K562 treated with DMSO at 1 percent for 12 hours (cell line): ENCODE results near the gene LATS1. TPM values are rescaled to one million over a fixed set of nuclear protein-coding genes. Genes with fewer than 3 reads are reported as not detected.

Experiments used
- total RNA-seq: library from RNA; unstranded; fragments of 300-600 nt; gene quantifications from 2 replicates; pipeline ENCODE4 v1.2.3, GENCODE V29; 2022; ENCODE audit not compliant: insufficient read depth

Gene LATS1
- 3.4 and 20.9 TPM in 2 replicates for total RNA-seq

GRCh38 chr6:149717588-149718458 lies at the start of gene LATS1:
TSS of gene LATS1 (minus strand) at chr6:149718101. CDS start at chr6:149702126, 15,975 bp downstream.

GRCh38 chr6:149749594-149750135 lies 31.8 kb upstream of the LATS1 start, which contains the start of gene PCMT1:
TSS of gene PCMT1 (plus strand) at chr6:149749741. CDS start at chr6:149749902, 161 bp downstream.

GRCh38 chr6:149746147-149746946 lies 28.4 kb upstream of the LATS1 start, which contains the start of gene NUP43:
TSS of gene NUP43 (minus strand) at chr6:149746529. CDS start at chr6:149746495, 34 bp downstream.

GRCh38 chr6:149648148-149649145 lies 69.5 kb downstream of the LATS1 start, which contains the start of gene KATNA1:
TSS of gene KATNA1 (minus strand) at chr6:149648714. CDS start at chr6:149638547, 10,167 bp downstream.

Other genes with a start within 250 kb of the LATS1 start
- gene ZC3H12D, start 233.1 kb downstream of the LATS1 start, total RNA-seq = not detected in 2 replicates
- 10.9 and 19.1 TPM in 2 replicates for gene PPIL4, start 172.1 kb downstream of the LATS1 start, total RNA-seq
- 17.7 and 37.7 TPM in 2 replicates for gene GINM1, start 151.7 kb downstream of the LATS1 start, total RNA-seq
- gene KATNA1, start 69.4 kb downstream of the LATS1 start, total RNA-seq = 28.8 and 47.9 TPM in 2 replicates
- 18.9 and 43.6 TPM in 2 replicates for gene NUP43, start 28.4 kb upstream of the LATS1 start, total RNA-seq
- 315 and 448 TPM in 2 replicates for gene PCMT1, start 31.6 kb upstream of the LATS1 start, total RNA-seq
- gene LRP11, start 146.3 kb upstream of the LATS1 start, total RNA-seq = 2.7 and 6.7 TPM in 2 replicates
- not detected in 2 replicates for gene RAET1E, start 180.0 kb upstream of the LATS1 start, total RNA-seq
- gene RAET1G, start 205.0 kb upstream of the LATS1 start, total RNA-seq = not detected in 2 replicates
- 12.3 and 16.6 TPM in 2 replicates for gene ULBP2, start 223.9 kb upstream of the LATS1 start, total RNA-seq
- 4.0 and 10.6 TPM in 2 replicates for gene ULBP1, start 245.8 kb upstream of the LATS1 start, total RNA-seq